Measurements from ENCODE around the gene SLAMF9. TPM values are rescaled to one million over a fixed set of nuclear protein-coding genes. Genes with fewer than 3 reads are reported as not detected.

Gene SLAMF9
- total RNA-seq, 1 donor from 2014 or later, result not detected

DNA sequence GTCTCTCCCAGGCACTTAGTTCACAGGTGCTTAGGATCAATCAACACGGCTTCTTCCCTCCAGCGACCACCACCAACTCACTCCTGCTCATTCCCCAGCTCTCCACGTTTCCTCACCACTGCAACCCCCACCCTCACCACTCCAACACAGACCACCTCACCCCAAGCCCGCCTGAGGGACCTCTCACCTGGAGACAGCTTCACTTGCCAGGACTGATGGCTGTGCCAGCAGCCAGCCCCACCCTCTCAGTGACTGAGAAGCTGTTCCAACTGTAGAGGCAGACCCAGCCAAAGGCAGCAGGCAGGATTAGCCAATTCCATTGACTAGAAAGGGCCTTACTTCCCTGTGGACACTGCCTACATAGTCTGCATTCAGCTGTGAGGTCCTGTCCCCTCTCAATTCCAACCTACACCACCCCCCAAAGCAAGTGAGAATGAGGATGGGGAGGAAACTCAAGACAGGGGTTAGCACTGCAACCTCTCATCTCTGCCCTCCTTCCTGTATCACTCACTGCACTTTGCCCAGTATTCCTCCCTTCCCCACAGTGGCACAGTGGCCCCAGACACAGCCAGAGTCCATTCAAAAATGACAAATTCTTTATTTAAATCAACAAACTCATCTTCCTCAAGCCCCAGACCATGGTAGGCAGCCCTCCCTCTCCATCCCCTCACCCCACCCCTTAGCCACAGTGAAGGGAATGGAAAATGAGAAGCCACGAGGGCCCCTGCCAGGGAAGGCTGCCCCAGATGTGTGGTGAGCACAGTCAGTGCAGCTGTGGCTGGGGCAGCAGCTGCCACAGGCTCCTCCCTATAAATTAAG is 36.3 kb downstream of the SLAMF9 start:
- Histone ChIP-seq H3K27me3 (no peaks in the 10 kb centered on the region), H3K36me3 (peaks cover 30 to 46% of the 10 kb centered on the region in 2 donors), H3K4me1 (peaks cover 6 to 26% of the 10 kb centered on the region in 2 donors), H3K4me3 (no peak overlapping the region), H3K27ac (peak overlapping the region; percentile 21 to 96), H3K9me3 (no peaks in the 10 kb centered on the region)
- no peak for DNase-seq (ENCODE audit: low spot score in 2 of 2)
- intact Hi-C loops (cut with DNase I), result no loop called here
- TF ChIP-seq, protein P1, sequence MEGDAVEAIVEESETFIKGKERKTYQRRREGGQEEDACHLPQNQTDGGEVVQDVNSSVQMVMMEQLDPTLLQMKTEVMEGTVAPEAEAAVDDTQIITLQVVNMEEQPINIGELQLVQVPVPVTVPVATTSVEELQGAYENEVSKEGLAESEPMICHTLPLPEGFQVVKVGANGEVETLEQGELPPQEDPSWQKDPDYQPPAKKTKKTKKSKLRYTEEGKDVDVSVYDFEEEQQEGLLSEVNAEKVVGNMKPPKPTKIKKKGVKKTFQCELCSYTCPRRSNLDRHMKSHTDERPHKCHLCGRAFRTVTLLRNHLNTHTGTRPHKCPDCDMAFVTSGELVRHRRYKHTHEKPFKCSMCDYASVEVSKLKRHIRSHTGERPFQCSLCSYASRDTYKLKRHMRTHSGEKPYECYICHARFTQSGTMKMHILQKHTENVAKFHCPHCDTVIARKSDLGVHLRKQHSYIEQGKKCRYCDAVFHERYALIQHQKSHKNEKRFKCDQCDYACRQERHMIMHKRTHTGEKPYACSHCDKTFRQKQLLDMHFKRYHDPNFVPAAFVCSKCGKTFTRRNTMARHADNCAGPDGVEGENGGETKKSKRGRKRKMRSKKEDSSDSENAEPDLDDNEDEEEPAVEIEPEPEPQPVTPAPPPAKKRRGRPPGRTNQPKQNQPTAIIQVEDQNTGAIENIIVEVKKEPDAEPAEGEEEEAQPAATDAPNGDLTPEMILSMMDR (IDR thresholded peaks at IDR 0.05), result no peak

DNA sequence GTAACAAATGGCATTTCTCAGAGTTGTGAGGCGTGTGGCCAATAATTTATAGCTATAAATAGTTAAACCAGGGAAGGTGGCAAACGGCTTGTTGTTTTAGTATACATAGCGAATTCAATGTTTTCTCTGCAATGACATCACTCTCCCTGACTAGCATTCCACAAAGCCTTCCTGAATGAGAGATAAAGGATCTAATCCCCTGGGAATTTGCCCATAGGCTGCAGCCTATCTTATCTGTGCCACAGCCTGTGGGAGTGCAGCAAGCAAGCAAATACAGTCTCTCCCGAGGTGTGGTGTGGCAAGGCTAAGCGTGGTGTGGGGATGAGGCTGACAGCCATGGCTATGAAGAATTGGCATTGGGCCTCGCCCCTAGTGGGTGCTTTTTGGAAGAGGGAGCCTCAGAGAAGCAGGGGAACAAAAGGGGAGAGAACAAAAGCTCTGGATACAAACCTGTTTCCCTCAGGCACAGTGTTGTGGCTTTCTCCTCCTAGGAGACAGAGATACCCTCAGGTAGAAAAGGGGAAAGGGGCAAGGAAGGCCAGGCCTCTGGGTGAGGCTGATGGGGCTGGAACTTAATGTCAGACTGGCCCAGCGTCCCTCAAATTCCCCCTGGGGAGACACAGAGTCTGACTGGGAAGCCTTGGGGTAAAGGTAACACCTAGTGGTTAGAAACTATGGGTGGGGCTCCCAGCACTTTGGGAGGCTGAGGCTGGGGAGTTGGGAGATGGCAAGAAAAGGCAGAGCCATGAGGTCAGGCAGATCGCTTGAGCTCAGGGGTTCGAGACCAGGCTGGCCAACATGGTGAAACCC is 37.6 kb downstream of the SLAMF9 start:
- TF ChIP-seq, protein P1 (IDR thresholded peaks at IDR 0.05), result no peak
- intact Hi-C loops (cut with DNase I), result no loop called here
- Histone ChIP-seq H3K27ac (peak overlapping the region; percentile 63 to 96), H3K27me3 (no peaks in the 10 kb centered on the region), H3K4me3 (no peak overlapping the region), H3K36me3 (peaks cover 30 to 46% of the 10 kb centered on the region in 2 donors), H3K4me1 (peaks cover 0 to 16% of the 10 kb centered on the region in 2 donors), H3K9me3 (no peaks in the 10 kb centered on the region)
- no peak for DNase-seq (ENCODE audit: low spot score in 2 of 2)

DNA sequence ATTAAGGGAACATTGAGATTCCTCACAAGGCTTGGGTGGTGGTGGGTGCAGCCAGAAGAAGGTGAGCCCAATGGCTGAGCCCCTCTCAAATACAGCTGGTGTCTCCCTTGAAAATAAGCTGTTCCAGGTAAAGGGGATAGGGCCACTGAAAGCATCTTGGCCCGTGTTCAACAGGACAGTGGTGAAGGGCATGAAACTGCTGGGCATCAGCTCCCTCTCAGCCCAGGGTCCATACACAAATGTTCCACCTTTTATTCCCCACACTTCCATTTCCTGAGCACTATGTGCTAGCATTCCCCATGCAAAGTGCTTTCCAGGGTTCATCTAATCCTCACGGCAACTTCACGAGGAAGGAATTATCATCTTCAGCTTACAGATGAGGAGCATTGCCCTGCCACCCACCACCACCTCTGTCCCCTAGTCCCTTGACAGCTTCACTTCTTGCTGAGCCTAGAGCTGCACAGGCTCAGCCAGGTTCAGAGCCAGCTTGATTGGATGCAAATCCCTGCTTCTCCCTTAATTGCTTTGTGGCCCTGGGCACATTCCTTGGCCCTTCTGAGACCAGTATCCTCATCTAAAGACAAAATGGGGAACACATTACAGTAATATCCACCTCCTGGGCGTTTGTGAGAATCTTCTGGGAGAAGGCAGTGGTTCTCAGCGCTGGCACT is 38.3 kb downstream of the SLAMF9 start:
- H3K9me3 ChIP-seq, result no peaks in the 10 kb centered on the region
- no peaks in the 10 kb centered on the region for H3K27me3 ChIP-seq
- peaks cover 0 to 19% of the 10 kb centered on the region in 2 donors for H3K4me1 ChIP-seq
- TF ChIP-seq, protein P1 (IDR thresholded peaks at IDR 0.05), result no peak
- H3K27ac ChIP-seq, result peak overlapping the region; percentile 63 to 96
- no peak overlapping the region for H3K4me3 ChIP-seq
- H3K36me3 ChIP-seq, result peaks cover 30 to 45% of the 10 kb centered on the region in 2 donors
- intact Hi-C loops (cut with DNase I), result no loop called here
- DNase-seq (ENCODE audit: low spot score in 2 of 2), result no peak

DNA sequence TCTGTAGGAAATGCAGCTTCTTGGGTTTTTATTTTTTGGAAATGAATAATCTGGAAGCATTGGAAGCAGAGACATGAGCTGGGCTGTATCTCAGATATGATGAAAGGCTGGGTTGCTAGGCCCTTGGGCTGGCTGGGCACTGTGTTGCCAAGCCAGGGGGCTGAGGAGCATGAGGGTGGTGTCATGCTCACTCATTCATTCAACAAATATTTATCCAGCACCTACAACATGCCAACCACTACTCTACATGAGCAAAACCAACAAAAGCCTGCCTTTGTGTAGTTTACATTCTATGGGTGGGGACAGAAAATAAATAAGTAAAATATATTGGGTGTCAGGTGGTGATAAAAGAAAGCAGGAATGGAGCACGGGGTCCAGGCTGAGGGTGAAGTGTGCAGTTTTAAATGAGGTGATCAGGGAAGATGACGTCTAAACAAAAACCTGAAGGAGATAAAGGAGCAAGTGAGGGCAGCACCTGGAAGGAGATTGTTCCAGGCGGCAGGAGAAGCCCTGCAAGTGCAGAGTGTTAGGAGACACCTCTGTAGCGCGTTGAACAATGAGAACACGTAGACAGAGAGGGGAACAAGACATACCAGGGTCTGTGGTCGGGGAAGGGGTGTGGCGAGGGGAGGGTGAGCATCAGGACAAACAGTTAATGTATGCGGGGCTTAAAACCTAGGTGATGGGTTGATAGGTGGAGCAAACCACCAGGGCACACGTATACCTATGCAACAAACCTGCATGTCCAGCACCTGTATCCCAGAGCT is 39.6 kb downstream of the SLAMF9 start:
- Histone ChIP-seq H3K27me3 (no peaks in the 10 kb centered on the region), H3K36me3 (peaks cover 19 to 32% of the 10 kb centered on the region in 2 donors), H3K9me3 (no peaks in the 10 kb centered on the region), H3K4me3 (no peak overlapping the region), H3K4me1 (peaks cover 0 to 24% of the 10 kb centered on the region in 2 donors), H3K27ac (no peak overlapping the region)
- TF ChIP-seq, protein P1 (IDR thresholded peaks at IDR 0.05), result no peak
- no peak for DNase-seq (ENCODE audit: low spot score in 2 of 2)
- intact Hi-C loops (cut with DNase I), result no loop called here

All from ascending aorta (tissue), 2 donors.